Keratinocyte (primary cell): ENCODE results near the gene MFSD12. TPM values are rescaled to one million over a fixed set of nuclear protein-coding genes. Genes with fewer than 3 reads are reported as not detected.

Experiments used
- DNase-seq: peaks from one replicate; pipeline ENCODE4 v3.0.0-alpha.2; 2011; ENCODE audit warnings: low read depth, missing footprints, low spot score
- FAIRE-seq: peaks from 2 replicates; lab custom pipeline; 2011; peaks lifted over from hg19 to GRCh38; lab: Jason Lieb, UNC
- H2AFZ ChIP-seq: 2 replicates; pipeline ENCODE4 v1.6.0; 2012; ENCODE audit warnings: low read length, control low read depth, inconsistent platforms; ENCODE audit not compliant: control insufficient read depth
- H3K27ac ChIP-seq: 2 replicates; pipeline ENCODE4 v1.5.1; 2011; ENCODE audit warnings: low read length; ENCODE audit not compliant: control insufficient read depth, insufficient read depth
- H3K27me3 ChIP-seq: 3 replicates; pipeline ENCODE4 v1.6.0; 2011; ENCODE audit warnings: low read length; ENCODE audit not compliant: control insufficient read depth, insufficient read depth; ENCODE audit errors: extremely low read depth
- H3K36me3 ChIP-seq, 2 experiments: 2 replicates in 1 of 2; 3 replicates in 1 of 2; pipeline ENCODE4 v1.5.1; 2011; ENCODE audit warnings: low read length in 2 of 2, mild to moderate bottlenecking in 1 of 2; ENCODE audit not compliant: control insufficient read depth in 2 of 2, insufficient read depth in 2 of 2; ENCODE audit errors: extremely low read depth in 1 of 2
- H3K4me1 ChIP-seq: 3 replicates; pipeline ENCODE4 v1.5.1; 2011; ENCODE audit warnings: low read length; ENCODE audit not compliant: control insufficient read depth, insufficient read depth; ENCODE audit errors: extremely low read depth
- H3K4me2 ChIP-seq: 3 replicates; pipeline ENCODE4 v1.6.0; 2011; ENCODE audit warnings: low read depth, low read length; ENCODE audit not compliant: control insufficient read depth, insufficient read depth; ENCODE audit errors: extremely low read depth
- H3K4me3 ChIP-seq, 3 experiments: fragments of 200-600 bp in 1 of 3; sonication (generic) in 1 of 3; 2 replicates in 2 of 3; 3 replicates in 1 of 3; pipeline ENCODE4 v1.5.1; 2011 to 2016; ENCODE audit warnings: low read length in 3 of 3, mild to moderate bottlenecking in 3 of 3, control low read depth in 2 of 3, inconsistent platforms in 1 of 3, low read depth in 1 of 3, mixed read lengths in 1 of 3, mixed run types in 1 of 3, moderate library complexity in 1 of 3; ENCODE audit not compliant: control insufficient read depth in 2 of 3, insufficient read depth in 2 of 3; ENCODE audit errors: extremely low read depth in 1 of 3
- H3K79me2 ChIP-seq: 2 replicates; pipeline ENCODE4 v1.6.0; 2012; ENCODE audit warnings: low read length; ENCODE audit not compliant: control insufficient read depth, insufficient read depth
- H3K9ac ChIP-seq: 3 replicates; pipeline ENCODE4 v1.6.0; 2011; ENCODE audit warnings: low read length; ENCODE audit not compliant: control insufficient read depth, insufficient read depth; ENCODE audit errors: extremely low read depth
- H3K9me1 ChIP-seq: 3 replicates; pipeline ENCODE4 v1.6.0; 2011; ENCODE audit warnings: low read length; ENCODE audit not compliant: control insufficient read depth, insufficient read depth; ENCODE audit errors: extremely low read depth
- H3K9me3 ChIP-seq: 2 replicates; pipeline ENCODE4 v1.5.1; 2012; ENCODE audit warnings: low read depth, low read length; ENCODE audit not compliant: control insufficient read depth
- H4K20me1 ChIP-seq: 3 replicates; pipeline ENCODE4 v1.6.0; 2011; ENCODE audit warnings: low read length; ENCODE audit not compliant: control insufficient read depth, insufficient read depth; ENCODE audit errors: extremely low read depth
- EZH2 ChIP-seq: IDR thresholded peaks from one replicate; pipeline ENCODE4 v1.6.1; 2012; ENCODE audit warnings: inconsistent platforms, mild to moderate bottlenecking, low read length, moderate library complexity
- dilution Hi-C: fragments of 300-500 bp; cut with MboI; formaldehyde crosslinking; loops from one replicate; pipeline ENCODE4 v1.7.0; 2020; ENCODE audit warnings: low sequenced_read_pairs; ENCODE audit not compliant: extremely low pct_ligation_motif_present
- polyA plus RNA-seq, 5 experiments: library from polyadenylated mRNA; depleted of rRNA in 3 of 5; stranded (reverse) in 3 of 5; stranded (forward) in 1 of 5; unstranded in 1 of 5; fragments of >200 nt; gene quantifications; 1 replicate in 1 of 5; 2 replicates in 3 of 5; 3 replicates in 1 of 5; pipeline versions ENCODE4 v1.2.1 to v1.2.3, GENCODE V29; 2011 to 2012; ENCODE audit warnings: missing spikeins in 2 of 5, low read depth in 1 of 5, low replicate concordance in 1 of 5
- TF ChIP-seq, protein P1 (sequence below), 3 experiments: IDR thresholded peaks in 1 of 3; conservative IDR thresholded peaks in 1 of 3; optimal IDR thresholded peaks in 1 of 3; 2 replicates in 2 of 3; 3 replicates in 1 of 3; pipeline versions ENCODE3 to v1.5.1; 2011; ENCODE audit warnings: low read length in 3 of 3, mild to moderate bottlenecking in 3 of 3, moderate library complexity in 2 of 3, control low read depth in 1 of 3, inconsistent platforms in 1 of 3; ENCODE audit not compliant: insufficient read depth in 2 of 3; ENCODE audit errors: extremely low read depth in 1 of 3

MFSD12 gene
- polyA plus RNA-seq, 1 donor (not counting 4 experiments of a cell fraction or from before 2014, with no cell fraction given): 30.0 TPM

DNA sequence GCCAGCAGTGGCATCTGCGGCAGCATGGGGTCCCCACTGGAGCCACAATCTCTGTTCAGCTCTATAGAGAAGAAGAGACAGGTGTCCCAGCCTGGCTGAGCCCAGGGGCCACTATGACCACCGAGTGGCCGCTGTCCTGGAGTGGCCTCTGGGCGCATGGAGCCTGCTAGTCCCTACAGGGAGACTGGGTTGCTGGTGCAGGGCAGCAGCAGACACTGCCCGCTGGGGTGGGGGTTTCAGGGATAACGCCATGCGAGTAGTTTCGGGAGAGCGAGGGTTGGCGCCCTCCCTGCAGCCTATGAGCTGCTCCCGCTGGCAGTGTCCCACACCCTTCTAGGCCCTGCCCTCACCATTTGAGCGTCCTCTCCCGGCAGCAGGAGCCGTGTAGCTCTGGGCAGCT, 29.3 kb downstream of the MFSD12 start:
- FAIRE-seq (no peak), DNase-seq (no peak)
- H3K9ac ChIP-seq: no peak overlapping the region
- H3K4me3 ChIP-seq: no peak overlapping the region
- no peaks in the 10 kb centered on the region for H3K4me1 ChIP-seq
- H3K27ac ChIP-seq: no peak overlapping the region
- no peaks in the 10 kb centered on the region for H3K9me3 ChIP-seq
- H3K27me3 ChIP-seq: no peaks in the 10 kb centered on the region
- no peak overlapping the region for H3K4me2 ChIP-seq
- no peak overlapping the region for H2AFZ ChIP-seq
- H3K9me1 ChIP-seq: no peaks in the 10 kb centered on the region
- H4K20me1 ChIP-seq: peaks cover 6% of the 10 kb centered on the region
- peaks cover 20 to 31% of the 10 kb centered on the region in 2 experiments for H3K36me3 ChIP-seq
- H3K79me2 ChIP-seq: peaks cover 14% of the 10 kb centered on the region
- TF ChIP-seq, protein P1, sequence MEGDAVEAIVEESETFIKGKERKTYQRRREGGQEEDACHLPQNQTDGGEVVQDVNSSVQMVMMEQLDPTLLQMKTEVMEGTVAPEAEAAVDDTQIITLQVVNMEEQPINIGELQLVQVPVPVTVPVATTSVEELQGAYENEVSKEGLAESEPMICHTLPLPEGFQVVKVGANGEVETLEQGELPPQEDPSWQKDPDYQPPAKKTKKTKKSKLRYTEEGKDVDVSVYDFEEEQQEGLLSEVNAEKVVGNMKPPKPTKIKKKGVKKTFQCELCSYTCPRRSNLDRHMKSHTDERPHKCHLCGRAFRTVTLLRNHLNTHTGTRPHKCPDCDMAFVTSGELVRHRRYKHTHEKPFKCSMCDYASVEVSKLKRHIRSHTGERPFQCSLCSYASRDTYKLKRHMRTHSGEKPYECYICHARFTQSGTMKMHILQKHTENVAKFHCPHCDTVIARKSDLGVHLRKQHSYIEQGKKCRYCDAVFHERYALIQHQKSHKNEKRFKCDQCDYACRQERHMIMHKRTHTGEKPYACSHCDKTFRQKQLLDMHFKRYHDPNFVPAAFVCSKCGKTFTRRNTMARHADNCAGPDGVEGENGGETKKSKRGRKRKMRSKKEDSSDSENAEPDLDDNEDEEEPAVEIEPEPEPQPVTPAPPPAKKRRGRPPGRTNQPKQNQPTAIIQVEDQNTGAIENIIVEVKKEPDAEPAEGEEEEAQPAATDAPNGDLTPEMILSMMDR (optimal IDR thresholded peaks at IDR 0.05 in 1 of 3, IDR thresholded peaks at IDR 0.05 in 1 of 3, conservative IDR thresholded peaks at IDR 0.05 in 1 of 3; ENCODE audit: extremely low read depth in 1 of 3, insufficient read depth in 2 of 3, low read length in 3 of 3): no peak
- no peak for TF ChIP-seq EZH2
- dilution Hi-C loops: no loop called here

DNA sequence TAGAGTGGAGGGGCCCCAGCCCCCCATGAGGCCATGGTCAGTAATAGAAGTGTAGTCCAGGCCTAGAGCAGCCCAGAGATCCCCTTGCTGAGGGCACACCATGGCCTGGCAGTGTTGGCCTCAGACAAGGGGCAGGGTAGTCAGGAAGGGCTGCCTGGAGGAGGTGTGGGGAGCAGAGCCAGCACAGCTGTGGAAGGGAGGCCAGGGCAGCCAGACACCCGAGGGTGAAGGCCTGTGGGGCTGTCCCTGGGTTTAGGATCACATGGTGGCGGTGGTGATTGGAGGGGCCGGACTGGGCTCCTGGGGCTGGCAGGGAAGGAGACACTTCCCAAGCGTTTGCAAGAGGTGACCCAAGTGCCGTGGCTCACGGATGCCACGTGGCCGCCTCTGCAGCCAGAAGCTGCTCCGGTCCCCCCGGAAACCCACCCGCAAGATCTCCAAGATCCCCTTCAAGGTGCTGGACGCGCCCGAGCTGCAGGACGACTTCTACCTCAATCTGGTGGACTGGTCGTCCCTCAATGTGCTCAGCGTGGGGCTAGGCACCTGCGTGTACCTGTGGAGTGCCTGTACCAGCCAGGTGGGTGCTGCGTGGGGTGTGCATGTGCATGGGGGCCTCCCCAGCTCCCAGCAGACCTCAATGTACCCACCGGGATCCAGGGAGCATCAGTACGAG, 30.0 kb downstream of the MFSD12 start:
- no peaks in the 10 kb centered on the region for H3K27me3 ChIP-seq
- H3K9me3 ChIP-seq: no peaks in the 10 kb centered on the region
- dilution Hi-C loops: no loop called here
- H3K27ac ChIP-seq: no peak overlapping the region
- H3K36me3 ChIP-seq: peaks cover 20 to 28% of the 10 kb centered on the region in 2 experiments
- peaks cover 10% of the 10 kb centered on the region for H4K20me1 ChIP-seq
- H3K4me1 ChIP-seq: no peaks in the 10 kb centered on the region
- TF ChIP-seq EZH2: no peak
- TF ChIP-seq, protein P1 (optimal IDR thresholded peaks at IDR 0.05 in 1 of 3, IDR thresholded peaks at IDR 0.05 in 1 of 3, conservative IDR thresholded peaks at IDR 0.05 in 1 of 3; ENCODE audit: extremely low read depth in 1 of 3, insufficient read depth in 2 of 3, low read length in 3 of 3): no peak
- no peak overlapping the region for H3K4me3 ChIP-seq
- H3K9ac ChIP-seq: no peak overlapping the region
- no peak for DNase-seq
- no peak overlapping the region for H2AFZ ChIP-seq
- H3K9me1 ChIP-seq: no peaks in the 10 kb centered on the region
- H3K79me2 ChIP-seq: peaks cover 21% of the 10 kb centered on the region
- H3K4me2 ChIP-seq: no peak overlapping the region
- FAIRE-seq: no peak
